Skeletal muscle tissue (tissue), 4 donors: ENCODE measurements around the gene PRIM2. TPM values are rescaled to one million over a fixed set of nuclear protein-coding genes. Genes with fewer than 3 reads are reported as not detected.
"Not testable (repeated sequence)": the region's sequence is repeated elsewhere in the genome, so short reads cannot be mapped to it uniquely, and the experiment has no call there.

Experiments used
- H3K27ac ChIP-seq: one replicate; pipeline ENCODE4 v1.7.0; 2013; ENCODE audit warnings: mild to moderate bottlenecking, low read depth, low read length, inconsistent platforms
- H3K27me3 ChIP-seq, 3 donors: one replicate each; pipeline ENCODE4 v1.7.0; 2013; ENCODE audit warnings: low read length in 3 of 3; ENCODE audit not compliant: control insufficient read depth in 3 of 3, insufficient read depth in 3 of 3
- H3K36me3 ChIP-seq, 3 donors: one replicate each; pipeline ENCODE4 v1.7.0; 2013; ENCODE audit warnings: low read length in 3 of 3; ENCODE audit not compliant: control insufficient read depth in 3 of 3, insufficient read depth in 3 of 3
- H3K4me1 ChIP-seq, 3 donors: one replicate each; pipeline ENCODE4 v1.7.0; 2013; ENCODE audit warnings: low read length in 3 of 3, mild to moderate bottlenecking in 3 of 3; ENCODE audit not compliant: control insufficient read depth in 3 of 3, insufficient read depth in 3 of 3
- H3K4me3 ChIP-seq, 3 donors: one replicate each; pipeline ENCODE4 v1.7.0; 2013; ENCODE audit warnings: low read length in 3 of 3
- H3K9ac ChIP-seq, 3 donors: one replicate each; pipeline ENCODE4 v1.7.0; 2013; ENCODE audit warnings: low read length in 3 of 3, mild to moderate bottlenecking in 3 of 3, moderate library complexity in 2 of 3, low read depth in 1 of 3
- H3K9me3 ChIP-seq, 3 donors: one replicate each; pipeline ENCODE4 v1.7.0; 2013; ENCODE audit warnings: low read length in 3 of 3; ENCODE audit not compliant: control insufficient read depth in 3 of 3
- total RNA-seq: library from RNA; depleted of rRNA; stranded (reverse); fragments of >200 nt; gene quantifications from one replicate; pipeline ENCODE4 v1.2.3, GENCODE V29; 2014
- donor health status: Osteomylitis.

PRIM2 gene
- total RNA-seq, 1 donor from 2014 or later, result 14.6 TPM

DNA sequence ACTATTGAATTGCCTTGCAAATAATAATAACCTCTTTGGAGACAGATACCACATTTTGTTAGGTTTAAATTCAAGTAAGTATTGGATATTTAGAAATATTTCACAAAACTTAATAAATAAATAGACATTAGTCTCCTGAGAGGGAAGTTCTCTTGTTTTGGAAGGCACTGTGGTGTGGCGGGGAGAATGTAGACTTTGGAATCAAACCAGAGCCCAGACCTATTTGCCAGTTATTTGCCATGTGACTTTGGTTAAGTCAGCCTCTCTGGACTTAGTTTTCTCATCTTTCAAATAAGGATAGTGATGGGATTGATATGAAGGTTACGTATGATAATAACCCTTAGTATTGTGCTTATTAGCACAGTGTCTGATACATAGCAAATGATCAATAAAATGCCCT is 240.4 kb downstream of the PRIM2 start:
- H3K27ac ChIP-seq, H3K4me3 ChIP-seq, H3K9me3 ChIP-seq, H3K27me3 ChIP-seq, H3K36me3 ChIP-seq, H3K9ac ChIP-seq, H3K4me1 ChIP-seq: not testable (repeated sequence)

DNA sequence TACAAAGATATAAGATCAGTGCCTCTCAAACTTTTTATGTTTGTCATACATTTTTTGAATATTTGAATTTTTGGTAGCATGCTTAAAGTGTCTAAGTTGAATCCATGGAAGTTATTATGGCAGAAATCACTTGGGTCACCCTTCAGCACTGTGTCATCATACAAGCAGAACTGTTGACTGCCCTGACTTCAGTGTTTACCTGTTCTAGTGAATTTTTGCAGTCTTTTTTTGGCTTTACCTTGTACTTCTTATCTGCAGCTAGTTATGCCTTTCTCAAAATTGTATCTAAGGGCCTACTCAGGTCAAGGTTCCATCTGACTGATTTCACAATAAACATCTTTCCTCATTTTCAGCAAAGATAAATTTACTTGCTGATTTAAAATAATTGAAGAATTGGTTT is 241.7 kb downstream of the PRIM2 start:
- not testable (repeated sequence) for H3K4me1 ChIP-seq, H3K9ac ChIP-seq, H3K4me3 ChIP-seq, H3K27ac ChIP-seq, H3K27me3 ChIP-seq, H3K9me3 ChIP-seq, H3K36me3 ChIP-seq

DNA sequence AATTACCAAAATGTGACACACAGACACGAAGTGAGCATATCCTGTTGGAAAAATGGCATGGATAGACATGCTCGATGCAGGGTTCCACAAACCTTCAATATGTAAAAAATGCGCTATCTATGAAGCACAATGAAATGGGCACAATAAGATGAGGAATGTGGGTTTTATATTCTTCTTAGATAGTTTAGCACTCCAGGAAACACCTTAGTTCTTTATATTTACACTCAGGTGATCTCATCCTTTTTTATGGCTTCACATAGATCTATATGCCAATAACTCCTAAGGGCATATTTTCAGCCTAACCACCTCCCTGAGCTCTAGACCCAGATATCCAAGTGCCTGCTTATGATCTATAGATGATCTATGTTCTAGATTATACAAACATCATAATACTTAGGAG is 244.8 kb downstream of the PRIM2 start:
- H3K9me3 ChIP-seq, result not testable (repeated sequence)

DNA sequence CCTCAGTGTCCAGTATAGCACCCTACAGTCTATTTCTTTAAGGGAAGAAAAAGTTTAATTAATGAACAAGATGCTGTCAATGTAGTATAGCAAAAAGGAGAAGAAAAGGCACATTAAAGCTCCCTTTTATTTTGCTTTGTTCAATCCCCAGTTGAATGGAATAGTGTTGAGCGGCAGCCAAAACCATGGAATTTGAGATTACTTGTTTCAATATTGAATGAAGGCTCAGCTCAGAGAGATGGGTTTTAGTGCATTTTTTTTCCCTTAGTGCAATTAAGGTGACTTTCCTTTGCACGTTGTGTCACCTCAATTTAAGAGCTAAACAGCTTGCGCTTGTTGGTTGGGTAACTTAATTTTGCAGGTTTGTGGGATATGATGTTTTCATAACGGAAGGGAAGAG is 254.7 kb downstream of the PRIM2 start:
- H3K27ac ChIP-seq, H3K4me3 ChIP-seq, H3K27me3 ChIP-seq, H3K9ac ChIP-seq, H3K36me3 ChIP-seq, H3K9me3 ChIP-seq, H3K4me1 ChIP-seq: not testable (repeated sequence)

More for the DNA sequence above, 244.8 kb downstream of the PRIM2 start:
- not testable (repeated sequence) for H3K9ac ChIP-seq, H3K27ac ChIP-seq, H3K36me3 ChIP-seq, H3K4me1 ChIP-seq, H3K27me3 ChIP-seq, H3K4me3 ChIP-seq

DNA sequence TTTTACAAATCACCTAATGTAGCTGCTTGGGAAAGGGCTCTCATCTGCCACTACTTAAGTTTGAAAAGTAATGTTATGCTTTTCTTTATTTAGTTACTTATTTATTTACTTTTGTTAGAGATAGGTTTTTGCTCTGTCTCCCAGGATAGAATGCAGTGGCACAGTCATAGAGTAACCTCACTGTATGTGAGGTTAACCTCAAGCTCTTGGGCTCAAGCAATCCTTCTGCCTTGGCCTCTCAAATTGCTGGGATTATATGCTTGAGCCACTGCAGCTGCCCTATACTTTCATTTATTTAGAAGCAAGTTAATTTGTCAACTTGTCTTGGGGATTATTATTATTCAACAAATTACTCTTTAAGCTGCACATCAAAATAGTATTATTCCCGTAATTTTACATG is 255.4 kb downstream of the PRIM2 start:
- not testable (repeated sequence) for H3K9me3 ChIP-seq, H3K27me3 ChIP-seq, H3K36me3 ChIP-seq

DNA sequence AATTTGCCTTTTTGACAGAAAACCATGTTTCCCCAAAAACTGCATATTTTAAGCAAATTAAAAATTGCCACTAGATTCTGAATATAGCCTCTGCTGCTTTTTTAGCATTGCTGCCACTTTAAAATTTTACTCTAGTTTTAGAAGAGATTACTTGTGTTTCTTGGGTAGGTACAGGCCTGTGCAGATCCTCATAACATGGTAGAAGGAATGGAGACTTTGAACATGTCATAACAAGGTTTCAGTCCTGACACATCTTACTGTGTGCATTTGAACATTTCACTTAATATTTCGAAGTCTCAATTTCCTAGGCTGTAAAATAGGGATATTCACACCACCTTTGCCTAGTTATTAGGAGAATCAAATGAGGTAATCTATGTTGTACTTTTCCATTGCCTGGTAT is 259.6 kb downstream of the PRIM2 start:
- not testable (repeated sequence) for H3K27ac ChIP-seq, H3K9ac ChIP-seq, H3K9me3 ChIP-seq, H3K36me3 ChIP-seq, H3K27me3 ChIP-seq, H3K4me3 ChIP-seq, H3K4me1 ChIP-seq

More for the DNA sequence above, 255.4 kb downstream of the PRIM2 start:
- not testable (repeated sequence) for H3K4me1 ChIP-seq, H3K27ac ChIP-seq, H3K4me3 ChIP-seq, H3K9ac ChIP-seq

DNA sequence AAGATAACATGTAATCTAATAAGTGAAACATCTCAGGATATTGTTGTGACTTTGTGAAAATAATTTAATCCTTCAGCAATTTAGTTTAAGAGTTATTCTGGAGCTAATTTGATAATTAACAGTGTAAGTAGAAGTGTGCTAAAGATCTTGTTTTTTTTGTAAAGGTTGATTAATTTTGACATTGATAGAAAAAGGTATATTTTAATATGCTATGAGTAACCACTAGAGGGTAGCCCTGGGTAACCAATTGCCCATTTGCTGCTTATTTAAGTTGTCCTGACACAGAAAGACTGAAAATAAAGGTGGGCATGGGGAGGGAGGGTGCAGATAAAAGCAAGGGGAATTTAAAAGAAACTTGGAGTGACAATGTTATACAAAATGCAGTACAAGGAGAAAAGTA is 262.1 kb downstream of the PRIM2 start:
- not testable (repeated sequence) for H3K9me3 ChIP-seq, H3K4me1 ChIP-seq, H3K27ac ChIP-seq, H3K36me3 ChIP-seq, H3K9ac ChIP-seq, H3K27me3 ChIP-seq, H3K4me3 ChIP-seq

DNA sequence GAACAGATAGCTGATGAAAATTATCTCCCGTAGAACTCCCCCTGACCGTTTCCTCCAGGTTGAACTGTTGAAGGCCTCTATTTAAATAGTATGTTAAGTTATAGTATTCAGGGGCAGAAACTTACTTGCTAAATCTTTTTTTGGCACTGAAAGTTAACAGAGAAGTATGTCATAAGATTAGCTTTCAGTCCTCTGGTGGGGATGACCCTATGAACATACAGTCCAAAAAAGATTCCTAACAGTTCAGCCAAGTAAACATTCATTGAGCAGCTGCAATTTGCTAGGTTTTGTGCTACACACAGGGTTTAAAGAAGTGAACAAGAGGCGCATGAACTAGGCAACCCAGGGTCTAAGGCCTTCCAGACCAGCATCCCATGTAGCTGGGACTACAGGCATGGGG is 264.2 kb downstream of the PRIM2 start:
- not testable (repeated sequence) for H3K4me3 ChIP-seq, H3K27me3 ChIP-seq, H3K9ac ChIP-seq, H3K36me3 ChIP-seq, H3K9me3 ChIP-seq, H3K27ac ChIP-seq, H3K4me1 ChIP-seq

DNA sequence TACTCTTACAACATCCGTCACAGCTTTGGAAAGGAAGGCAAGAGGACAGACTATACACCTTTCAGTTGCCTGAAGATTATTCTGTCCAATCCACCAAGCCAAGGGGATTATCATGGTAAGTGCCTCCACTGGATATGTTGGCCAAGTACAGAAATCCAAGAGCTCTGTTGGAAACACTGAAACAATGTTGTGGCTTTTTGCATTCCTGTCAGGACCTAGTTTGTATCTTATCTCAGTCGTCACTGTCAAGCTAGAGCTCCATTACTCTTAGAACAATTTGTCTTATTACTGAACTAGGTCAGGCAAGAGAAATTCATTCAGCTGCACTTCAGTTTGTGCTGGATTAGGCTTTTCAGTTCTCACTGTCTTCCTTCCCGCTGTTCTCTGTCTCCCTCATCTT is 283.7 kb downstream of the PRIM2 start:
- not testable (repeated sequence) for H3K27me3 ChIP-seq, H3K27ac ChIP-seq, H3K4me3 ChIP-seq, H3K4me1 ChIP-seq, H3K36me3 ChIP-seq, H3K9ac ChIP-seq, H3K9me3 ChIP-seq

DNA sequence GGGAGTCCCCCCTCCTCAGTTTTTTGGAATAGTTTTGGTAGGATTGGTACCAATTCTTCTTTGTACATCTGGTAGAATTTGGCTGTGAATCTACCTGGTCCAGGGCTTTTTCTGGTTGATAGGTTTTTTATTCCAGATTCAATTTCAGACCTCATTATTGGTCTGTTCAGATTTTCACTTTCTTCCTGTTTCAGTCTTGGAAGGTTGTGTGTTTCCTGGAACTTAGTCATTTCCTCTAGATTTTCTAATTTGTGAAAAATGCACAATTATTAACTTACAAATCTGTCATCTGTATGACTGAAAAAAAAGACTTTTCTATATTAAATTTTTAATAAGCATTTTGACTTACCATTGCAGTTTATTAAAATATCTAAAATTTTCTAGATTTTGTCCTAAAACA is 287.9 kb downstream of the PRIM2 start:
- not testable (repeated sequence) for H3K9ac ChIP-seq, H3K27me3 ChIP-seq, H3K9me3 ChIP-seq, H3K4me3 ChIP-seq, H3K27ac ChIP-seq, H3K4me1 ChIP-seq, H3K36me3 ChIP-seq

DNA sequence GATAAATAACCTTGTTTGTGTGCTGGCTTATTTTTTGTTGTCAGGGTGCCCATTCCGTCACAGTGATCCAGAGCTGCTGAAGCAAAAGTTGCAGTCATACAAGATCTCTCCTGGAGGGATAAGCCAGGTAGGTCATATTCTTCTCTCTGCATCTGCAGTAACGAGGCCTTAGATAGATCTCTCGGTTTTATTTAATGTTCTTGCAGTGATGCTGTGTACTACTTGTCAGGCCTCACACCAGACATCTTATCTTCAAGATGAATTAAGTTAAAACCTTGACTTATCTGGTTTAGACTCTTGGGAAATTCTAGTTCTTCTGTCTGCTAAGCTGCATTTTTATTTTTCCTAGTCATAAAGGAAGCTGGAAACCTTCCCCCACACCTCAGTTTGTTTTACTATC is 288.9 kb downstream of the PRIM2 start:
- not testable (repeated sequence) for H3K9ac ChIP-seq, H3K9me3 ChIP-seq, H3K27me3 ChIP-seq, H3K27ac ChIP-seq, H3K4me3 ChIP-seq, H3K36me3 ChIP-seq, H3K4me1 ChIP-seq
